GM23248 (cell line): Measurements from ENCODE around the gene CLPTM1.

Source experiments
- EZH2 ChIP-seq: fragments of 200-600 bp; sonication (generic); IDR thresholded peaks from 2 replicates; pipeline ENCODE4 v1.6.1; 2018; ENCODE audit warnings: antibody characterized with exemption, mild to moderate bottlenecking; ENCODE audit not compliant: insufficient read depth, poor library complexity, severe bottlenecking
- EZH2phosphoT487 ChIP-seq: fragments of 200-600 bp; sonication (generic); IDR thresholded peaks from 2 replicates; pipeline ENCODE4 v1.6.1; 2018; ENCODE audit warnings: antibody characterized with exemption, moderate library complexity, mild to moderate bottlenecking, low read depth; ENCODE audit not compliant: insufficient read depth

DNA sequence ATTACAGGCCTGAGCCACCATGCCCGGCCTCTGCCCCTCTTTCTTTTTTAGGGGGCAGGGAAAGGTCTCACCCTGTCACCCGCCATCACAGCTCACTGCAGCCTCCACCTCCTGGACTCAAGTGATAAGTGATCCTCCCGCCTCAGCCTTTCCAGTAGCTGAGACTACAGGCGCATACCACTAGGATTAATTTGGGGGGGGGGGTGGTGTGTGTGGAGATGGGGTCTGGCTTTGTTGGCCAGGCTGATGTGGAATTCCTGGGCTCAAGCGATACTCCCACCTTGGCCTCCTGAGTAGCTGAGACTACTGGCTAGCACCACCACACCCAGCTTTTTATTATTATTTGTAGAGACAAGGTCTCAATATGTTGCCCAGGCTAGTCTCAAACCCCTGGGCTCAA lies 45.4 kb upstream of the CLPTM1 start:
- TF ChIP-seq EZH2phosphoT487 (no peak), EZH2 (no peak)
